HG03442 (cell line): ENCODE data around the gene MRM2.
A peak's percentile ranks its signal among the peaks of the same experiment; 100 is the strongest.

Source experiments
- ATAC-seq: cut with Tn5 transposase; IDR thresholded peaks from one replicate; pipeline ENCODE4 v1.9.1; 2021; ENCODE audit warnings: mild to moderate bottlenecking, moderate library complexity; ENCODE audit not compliant: unreplicated experiment

The MRM2 gene

GRCh38 chr7:2241580-2242540 is at the start of gene MRM2, which contains the start of gene NUDT1:
TSS of gene MRM2 (minus strand) at chr7:2242205. CDS start at chr7:2242169, 36 bp downstream.
TSS of gene NUDT1 (plus strand) at chr7:2242226. CDS start at chr7:2244575, 2,349 bp downstream.
- peak; percentile 60 for ATAC-seq

- no peak for ATAC-seq
These were observed 48.9 kb upstream of the MRM2 start for GRCh38 chr7:2290877-2291276.

- no peak for ATAC-seq
These were observed 47.6 kb upstream of the MRM2 start for GRCh38 chr7:2289621-2290020.

GRCh38 chr7:2289111-2289586 is 47.1 kb upstream of the MRM2 start:
- ATAC-seq: no peak

GRCh38 chr7:2288503-2288902 is 46.5 kb upstream of the MRM2 start:
- no peak for ATAC-seq

- no peak for ATAC-seq
These were observed 45.7 kb upstream of the MRM2 start for GRCh38 chr7:2287745-2288144.

GRCh38 chr7:2283074-2283473 is 41.1 kb upstream of the MRM2 start:
- ATAC-seq: no peak

- no peak for ATAC-seq
These were observed 40.3 kb upstream of the MRM2 start for GRCh38 chr7:2282185-2282751.

GRCh38 chr7:2281541-2281940 is 39.5 kb upstream of the MRM2 start:
- ATAC-seq: no peak

- ATAC-seq: no peak
These were observed 38.4 kb upstream of the MRM2 start for GRCh38 chr7:2280424-2280823.

GRCh38 chr7:2279896-2280295 is 37.9 kb upstream of the MRM2 start:
- ATAC-seq: no peak

- no peak for ATAC-seq
These were observed 36.0 kb upstream of the MRM2 start for GRCh38 chr7:2278026-2278425.

- no peak for ATAC-seq
These were observed 34.1 kb upstream of the MRM2 start for GRCh38 chr7:2276107-2276506.

- ATAC-seq: no peak
These were observed 33.1 kb upstream of the MRM2 start for GRCh38 chr7:2275101-2275500.

- no peak for ATAC-seq
These were observed 32.7 kb upstream of the MRM2 start for GRCh38 chr7:2274666-2275065.

- no peak for ATAC-seq
These were observed 31.9 kb upstream of the MRM2 start for GRCh38 chr7:2273866-2274265.

GRCh38 chr7:2272031-2272430 is 30.0 kb upstream of the MRM2 start:
- ATAC-seq: no peak

- ATAC-seq: no peak
These were observed 29.4 kb upstream of the MRM2 start for GRCh38 chr7:2271273-2272026.

- ATAC-seq: no peak
These were observed 28.5 kb upstream of the MRM2 start for GRCh38 chr7:2270495-2270894.

GRCh38 chr7:2269991-2270460 is 28.0 kb upstream of the MRM2 start:
- no peak for ATAC-seq
